Measurements from ENCODE around the gene TMEM91. TPM values are rescaled to one million over a fixed set of nuclear protein-coding genes. Genes with fewer than 3 reads are reported as not detected.
A peak's percentile ranks its signal among the peaks of the same experiment; 100 is the strongest.

TMEM91 gene
- 22.1 and 24.4 TPM in 2 replicates for polyA plus RNA-seq
- polyA minus RNA-seq = 7.5 and 9.5 TPM in 2 replicates

DNA sequence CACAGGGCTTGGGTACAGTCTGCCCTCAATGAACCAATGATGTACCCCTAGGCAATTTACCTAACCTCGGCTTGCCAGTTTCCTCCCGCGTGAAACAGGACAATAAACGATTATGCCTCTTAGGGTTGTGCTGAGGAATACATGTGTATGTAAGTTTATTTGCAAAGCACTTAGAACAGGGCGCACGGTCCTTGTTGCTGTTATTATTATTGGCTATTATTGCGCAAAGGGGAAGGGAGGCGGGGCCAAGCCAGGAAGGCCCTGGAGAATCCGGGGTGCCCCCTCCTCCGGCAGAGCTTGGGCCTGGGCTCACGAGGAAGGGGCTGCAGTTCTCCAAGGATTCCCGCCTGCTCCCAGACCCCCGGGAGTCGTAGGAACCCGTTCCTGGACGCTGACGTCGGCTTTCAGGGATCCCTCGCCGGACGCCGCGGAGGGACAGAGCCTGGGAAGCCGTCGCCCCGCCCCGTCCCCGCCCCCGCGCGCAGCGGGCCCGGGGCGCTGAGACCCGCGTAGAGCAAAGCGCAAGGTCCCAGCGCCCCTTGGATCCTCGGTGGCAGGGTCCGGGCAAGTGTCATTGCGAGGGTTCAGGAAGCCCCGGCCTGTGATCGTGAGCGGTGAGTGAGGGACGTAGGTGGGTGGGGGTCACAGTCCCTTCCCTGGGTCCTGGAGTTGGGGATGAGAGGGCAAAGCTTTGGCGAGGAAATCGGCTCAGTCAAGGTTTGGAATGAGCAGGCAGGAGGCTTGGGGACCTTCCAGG is at the start of gene TMEM91:
TSS of gene TMEM91 (plus strand) at position 293 of the 757 bp plus-strand sequence. CDS start 1,777 bp downstream, outside the sequence.
- Histone ChIP-seq H3K79me2 (replicated peaks; ENCODE audit: insufficient read depth, low read length) (no peaks in the 10 kb centered on the region), H2AFZ (ENCODE audit: low read depth, low read length) (peak within 1 kb of the TSS; percentile 14), H3K36me3 (ENCODE audit: insufficient read depth, low read length) (no peaks in the 10 kb centered on the region), H3F3A (ENCODE audit: insufficient read depth, low read length, poor library complexity, severe bottlenecking) (no peaks in the 10 kb centered on the region), H3K9me2 (ENCODE audit: insufficient read depth, low read length) (no peaks in the 10 kb centered on the region), H3K27me3 (ENCODE audit: insufficient read depth, low read depth, low read length) (no peaks in the 10 kb centered on the region), H3K4me2 (ENCODE audit: low read length) (peak within 1 kb of the TSS; percentile 30), H3K4me3 (ENCODE audit: low read length) (peak within 1 kb of the TSS; percentile 67), H3K9ac (ENCODE audit: low read length) (peak within 1 kb of the TSS; percentile 60), H3K27ac (ENCODE audit: low read length) (peak within 1 kb of the TSS; percentile 16), H4K20me1 (ENCODE audit: insufficient read depth) (no peaks in the 10 kb centered on the region), H3K9me3 (ENCODE audit: low read length) (no peaks in the 10 kb centered on the region)
- TF ChIP-seq RAD21 (conservative IDR thresholded peaks at IDR 0.05) (no peak), SMC3 (conservative IDR thresholded peaks at IDR 0.05; ENCODE audit: poor library complexity) (no peak), EZH2 (IDR thresholded peaks at IDR 0.05; ENCODE audit: borderline replicate concordance, insufficient read depth, low read length, poor library complexity, severe bottlenecking) (no peak), TAF1 (IDR thresholded peaks at IDR 0.05; ENCODE audit: low read depth) (no peak), REST (IDR thresholded peaks at IDR 0.05; ENCODE audit: borderline replicate concordance) (no peak), EP300 (conservative IDR thresholded peaks at IDR 0.05; ENCODE audit: poor library complexity, severe bottlenecking) (no peak), POLR2AphosphoS5 (IDR thresholded peaks at IDR 0.05) (no peak), MXI1 (conservative IDR thresholded peaks at IDR 0.05; ENCODE audit: poor library complexity, severe bottlenecking) (no peak)
- TF ChIP-seq, protein P1, sequence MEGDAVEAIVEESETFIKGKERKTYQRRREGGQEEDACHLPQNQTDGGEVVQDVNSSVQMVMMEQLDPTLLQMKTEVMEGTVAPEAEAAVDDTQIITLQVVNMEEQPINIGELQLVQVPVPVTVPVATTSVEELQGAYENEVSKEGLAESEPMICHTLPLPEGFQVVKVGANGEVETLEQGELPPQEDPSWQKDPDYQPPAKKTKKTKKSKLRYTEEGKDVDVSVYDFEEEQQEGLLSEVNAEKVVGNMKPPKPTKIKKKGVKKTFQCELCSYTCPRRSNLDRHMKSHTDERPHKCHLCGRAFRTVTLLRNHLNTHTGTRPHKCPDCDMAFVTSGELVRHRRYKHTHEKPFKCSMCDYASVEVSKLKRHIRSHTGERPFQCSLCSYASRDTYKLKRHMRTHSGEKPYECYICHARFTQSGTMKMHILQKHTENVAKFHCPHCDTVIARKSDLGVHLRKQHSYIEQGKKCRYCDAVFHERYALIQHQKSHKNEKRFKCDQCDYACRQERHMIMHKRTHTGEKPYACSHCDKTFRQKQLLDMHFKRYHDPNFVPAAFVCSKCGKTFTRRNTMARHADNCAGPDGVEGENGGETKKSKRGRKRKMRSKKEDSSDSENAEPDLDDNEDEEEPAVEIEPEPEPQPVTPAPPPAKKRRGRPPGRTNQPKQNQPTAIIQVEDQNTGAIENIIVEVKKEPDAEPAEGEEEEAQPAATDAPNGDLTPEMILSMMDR (IDR thresholded peaks at IDR 0.05; ENCODE audit: poor library complexity, severe bottlenecking) = no peak

GRCh38 chr19:41327076-41327575 is 49.2 kb upstream of the TMEM91 start:
- H3K4me3 ChIP-seq (ENCODE audit: low read length) = no peak overlapping the region
- H3K27ac ChIP-seq (ENCODE audit: low read length) = no peak overlapping the region
- TF ChIP-seq, protein P1 (IDR thresholded peaks at IDR 0.05; ENCODE audit: poor library complexity, severe bottlenecking) = no peak
- no peak for TF ChIP-seq MXI1 (conservative IDR thresholded peaks at IDR 0.05; ENCODE audit: poor library complexity, severe bottlenecking)
- no peak for TF ChIP-seq SMC3 (conservative IDR thresholded peaks at IDR 0.05; ENCODE audit: poor library complexity)
- TF ChIP-seq REST (IDR thresholded peaks at IDR 0.05; ENCODE audit: borderline replicate concordance) = no peak
- no peak for TF ChIP-seq RAD21 (conservative IDR thresholded peaks at IDR 0.05)
- no peak for TF ChIP-seq EZH2 (IDR thresholded peaks at IDR 0.05; ENCODE audit: borderline replicate concordance, insufficient read depth, low read length, poor library complexity, severe bottlenecking)
- no peak for TF ChIP-seq EP300 (conservative IDR thresholded peaks at IDR 0.05; ENCODE audit: poor library complexity, severe bottlenecking)
- no peak for TF ChIP-seq TAF1 (IDR thresholded peaks at IDR 0.05; ENCODE audit: low read depth)
- TF ChIP-seq POLR2AphosphoS5 (IDR thresholded peaks at IDR 0.05) = no peak
- H3K9ac ChIP-seq (ENCODE audit: low read length) = no peak overlapping the region
- no peaks in the 10 kb centered on the region for H3K27me3 ChIP-seq (ENCODE audit: insufficient read depth, low read depth, low read length)
- H2AFZ ChIP-seq (ENCODE audit: low read depth, low read length) = no peak overlapping the region
- no peaks in the 10 kb centered on the region for H3K9me3 ChIP-seq (ENCODE audit: low read length)
- no peaks in the 10 kb centered on the region for H3K36me3 ChIP-seq (ENCODE audit: insufficient read depth, low read length)
- H4K20me1 ChIP-seq (ENCODE audit: insufficient read depth) = no peaks in the 10 kb centered on the region
- no peak overlapping the region for H3K4me2 ChIP-seq (ENCODE audit: low read length)
- no peaks in the 10 kb centered on the region for H3F3A ChIP-seq (ENCODE audit: insufficient read depth, low read length, poor library complexity, severe bottlenecking)
- no peaks in the 10 kb centered on the region for H3K9me2 ChIP-seq (ENCODE audit: insufficient read depth, low read length)
- no peaks in the 10 kb centered on the region for H3K79me2 ChIP-seq (replicated peaks; ENCODE audit: insufficient read depth, low read length)

All from neural cell (in vitro differentiated cells).